ENCODE data around the gene RAB14. TPM values are rescaled to one million over a fixed set of nuclear protein-coding genes. Genes with fewer than 3 reads are reported as not detected.

The RAB14 gene
- total and polyA plus RNA-seq, 8 donors = 16.8 to 60.4 (median 34.0) TPM

DNA sequence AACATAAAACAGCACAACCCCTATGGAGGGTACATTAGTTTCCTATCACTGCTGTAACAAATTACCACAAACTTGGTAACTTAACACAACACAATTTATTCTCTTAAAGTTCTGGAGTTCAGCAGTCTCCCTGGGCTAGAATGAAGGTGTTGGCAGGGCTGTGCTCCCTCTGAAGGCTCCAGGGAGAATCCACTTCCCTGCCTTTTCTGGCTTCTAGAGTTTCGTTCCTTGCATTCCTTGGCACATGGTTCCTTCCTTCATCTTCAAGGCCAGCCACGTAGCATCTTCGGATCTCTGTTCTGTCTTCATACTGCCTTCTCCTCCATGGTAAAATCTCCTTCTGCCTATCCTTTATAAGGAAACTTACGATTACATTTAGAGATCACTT, 41.3 kb upstream of the RAB14 start:
- Histone ChIP-seq H3K9me3 (peaks cover 0 to 6% (median 0%) of the 10 kb centered on the region in 4 donors), H3K36me3 (no peaks in the 10 kb centered on the region), H3K27me3 (no peaks in the 10 kb centered on the region), H3K27ac (peak overlapping the region in 4 of 5 donors; percentile 14 to 63 (median 22)), H3K4me1 (no peaks in the 10 kb centered on the region), H3K4me3 (no peak overlapping the region)
- intact Hi-C loops (cut with DNase I; ENCODE audit: low total_unique reads) = no loop called here
- 78 to 95% (median 89%) methylated on average over 4 of the region's 4 CpGs for WGBS, 5 donors
- TF ChIP-seq POLR2AphosphoS5 (IDR thresholded peaks at IDR 0.05) (no peak), EP300 (IDR thresholded peaks at IDR 0.05) (no peak), POLR2A (IDR thresholded peaks at IDR 0.05) (no peak)
- TF ChIP-seq, protein P1, sequence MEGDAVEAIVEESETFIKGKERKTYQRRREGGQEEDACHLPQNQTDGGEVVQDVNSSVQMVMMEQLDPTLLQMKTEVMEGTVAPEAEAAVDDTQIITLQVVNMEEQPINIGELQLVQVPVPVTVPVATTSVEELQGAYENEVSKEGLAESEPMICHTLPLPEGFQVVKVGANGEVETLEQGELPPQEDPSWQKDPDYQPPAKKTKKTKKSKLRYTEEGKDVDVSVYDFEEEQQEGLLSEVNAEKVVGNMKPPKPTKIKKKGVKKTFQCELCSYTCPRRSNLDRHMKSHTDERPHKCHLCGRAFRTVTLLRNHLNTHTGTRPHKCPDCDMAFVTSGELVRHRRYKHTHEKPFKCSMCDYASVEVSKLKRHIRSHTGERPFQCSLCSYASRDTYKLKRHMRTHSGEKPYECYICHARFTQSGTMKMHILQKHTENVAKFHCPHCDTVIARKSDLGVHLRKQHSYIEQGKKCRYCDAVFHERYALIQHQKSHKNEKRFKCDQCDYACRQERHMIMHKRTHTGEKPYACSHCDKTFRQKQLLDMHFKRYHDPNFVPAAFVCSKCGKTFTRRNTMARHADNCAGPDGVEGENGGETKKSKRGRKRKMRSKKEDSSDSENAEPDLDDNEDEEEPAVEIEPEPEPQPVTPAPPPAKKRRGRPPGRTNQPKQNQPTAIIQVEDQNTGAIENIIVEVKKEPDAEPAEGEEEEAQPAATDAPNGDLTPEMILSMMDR (IDR thresholded peaks at IDR 0.05) = no peak
- DNase-seq = no peak

DNA sequence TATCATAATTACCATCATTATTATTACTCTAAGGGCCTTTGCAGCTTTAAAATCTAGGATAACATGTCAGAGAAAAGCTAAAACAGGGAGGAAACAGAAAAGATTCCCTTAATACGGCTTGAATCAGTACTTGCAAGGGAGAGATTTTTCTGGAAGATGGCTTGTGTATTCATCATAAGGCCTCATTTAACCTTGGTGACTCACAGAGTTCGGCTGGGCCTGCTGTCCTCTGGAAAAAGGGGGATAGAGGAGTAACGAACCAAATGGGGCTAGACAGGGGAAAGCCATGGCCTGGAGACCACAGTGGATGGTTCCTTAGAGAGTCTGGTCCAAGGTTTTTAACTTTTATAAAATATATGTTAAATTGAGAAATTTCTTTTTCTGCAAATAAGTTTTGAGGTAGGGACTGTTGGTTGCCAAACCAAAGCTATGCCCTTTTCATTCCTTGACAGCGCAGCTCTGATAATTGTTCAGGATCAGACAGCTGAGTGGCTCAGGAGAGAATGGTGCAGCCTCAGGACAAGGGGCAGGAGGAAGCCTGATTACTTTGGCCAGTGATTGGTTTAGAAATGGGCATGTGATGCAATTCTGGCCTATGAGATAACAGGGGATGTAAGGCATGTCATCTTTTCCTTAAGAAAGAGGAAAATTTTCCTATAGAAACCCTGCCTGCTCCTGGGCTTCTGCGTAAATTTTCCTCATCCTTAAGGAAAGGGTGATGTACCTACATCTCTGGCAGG, 40.7 kb upstream of the RAB14 start:
- H3K4me1 ChIP-seq = no peaks in the 10 kb centered on the region
- WGBS, 5 donors = 57 to 85% (median 68%) methylated on average over 5 of the region's 5 CpGs
- no peak overlapping the region for H3K4me3 ChIP-seq
- H3K27me3 ChIP-seq = no peaks in the 10 kb centered on the region
- TF ChIP-seq EP300 (IDR thresholded peaks at IDR 0.05) = no peak
- TF ChIP-seq POLR2AphosphoS5 (IDR thresholded peaks at IDR 0.05) = no peak
- TF ChIP-seq POLR2A (IDR thresholded peaks at IDR 0.05) = no peak
- TF ChIP-seq, protein P1 (IDR thresholded peaks at IDR 0.05) = no peak
- peak overlapping the region in 4 of 5 donors; percentile 14 to 63 (median 22) for H3K27ac ChIP-seq
- intact Hi-C loops (cut with DNase I; ENCODE audit: low total_unique reads) = no loop called here
- DNase-seq = no peak
- no peaks in the 10 kb centered on the region for H3K36me3 ChIP-seq
- H3K9me3 ChIP-seq = peaks cover 0 to 6% (median 0%) of the 10 kb centered on the region in 4 donors

DNA sequence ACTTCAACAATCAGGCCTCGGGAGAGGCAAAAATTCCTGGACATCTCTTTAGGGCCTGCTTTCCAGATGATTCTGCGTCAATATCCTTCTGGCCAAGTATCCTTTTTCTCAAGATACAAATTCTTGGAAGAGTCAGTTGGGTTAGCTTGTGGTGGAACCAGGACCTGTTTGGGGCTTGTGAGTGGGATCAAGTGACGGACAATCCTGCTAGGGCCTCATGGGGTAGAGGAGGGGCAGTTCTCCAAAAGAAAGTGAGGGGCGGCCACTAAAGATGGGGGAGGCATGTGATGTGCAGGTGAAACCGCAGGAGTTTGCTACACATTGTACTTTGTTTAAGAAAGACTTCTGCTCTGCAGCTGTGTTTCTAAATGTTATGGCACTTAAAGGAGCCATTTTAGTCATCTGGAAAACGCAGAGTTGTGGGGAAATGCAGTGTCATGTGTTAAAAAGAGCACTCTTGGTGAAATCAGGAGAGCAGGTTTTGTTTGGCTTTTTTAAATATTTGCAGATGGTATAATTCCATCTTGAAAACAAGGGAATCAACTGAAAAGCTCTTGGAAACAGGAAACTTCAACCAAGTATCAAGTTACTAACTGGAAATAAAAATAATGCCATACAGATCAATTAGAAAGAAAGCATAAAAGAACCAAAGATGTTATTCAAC, 38.9 kb upstream of the RAB14 start:
- Histone ChIP-seq H3K4me1 (no peaks in the 10 kb centered on the region), H3K9me3 (peaks cover 0 to 6% (median 0%) of the 10 kb centered on the region in 4 donors), H3K27ac (peak overlapping the region in 1 of 5 donors; percentile 63), H3K36me3 (peaks cover 0 to 3% (median 0%) of the 10 kb centered on the region in 4 donors), H3K4me3 (no peak overlapping the region), H3K27me3 (no peaks in the 10 kb centered on the region)
- intact Hi-C loops (cut with DNase I; ENCODE audit: low total_unique reads) = no loop called here
- TF ChIP-seq POLR2AphosphoS5 (IDR thresholded peaks at IDR 0.05) (no peak), EP300 (IDR thresholded peaks at IDR 0.05) (no peak), POLR2A (IDR thresholded peaks at IDR 0.05) (no peak)
- TF ChIP-seq, protein P1 (IDR thresholded peaks at IDR 0.05) = no peak
- WGBS, 5 donors = 79 to 85% (median 83%) methylated on average over 6 of the region's 6 CpGs
- DNase-seq = no peak

DNA sequence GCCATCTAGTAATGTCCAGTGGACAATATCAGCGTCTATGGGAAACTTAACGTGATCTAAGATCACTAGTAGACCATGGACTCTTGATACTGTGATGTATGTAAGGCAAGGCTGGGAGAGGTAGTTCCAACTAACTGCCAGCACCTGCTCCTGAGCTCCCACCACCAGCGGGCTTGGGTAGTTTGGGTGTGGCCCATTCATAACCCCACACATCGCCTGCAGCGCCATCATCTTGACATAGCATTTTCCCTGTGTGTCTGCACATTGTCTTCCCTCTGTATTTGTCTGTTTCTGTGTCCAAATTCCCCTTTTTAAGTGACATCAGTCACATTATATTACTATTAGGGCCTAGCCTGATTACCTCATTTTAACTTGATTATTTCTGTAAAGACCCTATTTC, 38.2 kb upstream of the RAB14 start:
- H3K27ac ChIP-seq = no peak overlapping the region
- WGBS, 5 donors = 93 to 99% (median 96%) methylated on average over 5 of the region's 5 CpGs

More for the DNA sequence above, 38.2 kb upstream of the RAB14 start:
- Histone ChIP-seq H3K9me3 (peaks cover 0 to 6% (median 0%) of the 10 kb centered on the region in 4 donors), H3K4me3 (no peak overlapping the region), H3K4me1 (no peaks in the 10 kb centered on the region), H3K27me3 (no peaks in the 10 kb centered on the region), H3K36me3 (peaks cover 0 to 3% (median 0%) of the 10 kb centered on the region in 4 donors)
- intact Hi-C loops (cut with DNase I; ENCODE audit: low total_unique reads) = no loop called here
- TF ChIP-seq EP300 (IDR thresholded peaks at IDR 0.05) (no peak), POLR2A (IDR thresholded peaks at IDR 0.05) (no peak), POLR2AphosphoS5 (IDR thresholded peaks at IDR 0.05) (no peak)
- TF ChIP-seq, protein P1 (IDR thresholded peaks at IDR 0.05) = no peak
- no peak for DNase-seq

Measured in stomach (tissue), 9 donors.